Activated CD8-positive, alpha-beta T cell treated with anti-CD3 and anti-CD28 coated beads for 36 hours (primary cell): ENCODE measurements around the gene SEMA3D. TPM values are rescaled to one million over a fixed set of nuclear protein-coding genes. Genes with fewer than 3 reads are reported as not detected.

ENCODE experiments used
- ATAC-seq: fragments of 200-7000 bp; cut with Tn5 transposase; one replicate; pipeline ENCODE4 v1.10.0; 2021; ENCODE audit warnings: mild to moderate bottlenecking, moderate library complexity
- CTCF ChIA-PET: fragments of 350-600 bp; sonication (Branson Sonifier 250); formaldehyde crosslinking; loops from one replicate; lab custom pipeline; 2021; ENCODE audit warnings: antibody characterized with exemption; lab: Charles Lee
- POLR2A ChIA-PET: fragments of 350-600 bp; sonication (Branson Sonifier 250); formaldehyde crosslinking; loops from one replicate; lab custom pipeline; 2021; ENCODE audit warnings: antibody characterized with exemption; lab: Charles Lee
- DNase-seq: peaks from one replicate; pipeline ENCODE4 v3.0.0-alpha.2; 2020
- H3K27ac Mint-ChIP-seq: one replicate; pipeline ENCODE4 v1.8.0; 2021; ENCODE audit warnings: mild to moderate bottlenecking, mixed read lengths
- H3K27me3 Mint-ChIP-seq: one replicate; pipeline ENCODE4 v1.8.0; 2021; ENCODE audit warnings: mixed read lengths
- H3K36me3 Mint-ChIP-seq: one replicate; pipeline ENCODE4 v1.8.0; 2021; ENCODE audit warnings: low read depth, mixed read lengths
- H3K4me1 Mint-ChIP-seq: one replicate; pipeline ENCODE4 v1.8.0; 2021; ENCODE audit warnings: low read depth, mixed read lengths
- H3K4me3 Mint-ChIP-seq: one replicate; pipeline ENCODE4 v1.8.0; 2021; ENCODE audit warnings: mild to moderate bottlenecking, moderate library complexity, mixed read lengths
- H3K9me3 Mint-ChIP-seq: one replicate; pipeline ENCODE4 v1.8.0; 2021; ENCODE audit warnings: mixed read lengths
- intact Hi-C: fragments of 100-400 bp; cut with micrococcal nuclease; formaldehyde crosslinking; loops from one replicate; pipeline ENCODE4 v1.10.0; 2022
- total RNA-seq, 2 experiments: library from RNA; stranded (reverse); gene quantifications; one replicate each; pipeline ENCODE4 v1.2.3, GENCODE V29; 2021
- TF ChIP-seq, protein P1 (sequence below): fragments of 200-600 bp; IDR thresholded peaks from one replicate; pipeline ENCODE4 v1.8.0; 2022; ENCODE audit warnings: antibody characterized with exemption, mild to moderate bottlenecking

Gene SEMA3D
- total RNA-seq, 2 experiments from 2014 or later: not detected

DNA sequence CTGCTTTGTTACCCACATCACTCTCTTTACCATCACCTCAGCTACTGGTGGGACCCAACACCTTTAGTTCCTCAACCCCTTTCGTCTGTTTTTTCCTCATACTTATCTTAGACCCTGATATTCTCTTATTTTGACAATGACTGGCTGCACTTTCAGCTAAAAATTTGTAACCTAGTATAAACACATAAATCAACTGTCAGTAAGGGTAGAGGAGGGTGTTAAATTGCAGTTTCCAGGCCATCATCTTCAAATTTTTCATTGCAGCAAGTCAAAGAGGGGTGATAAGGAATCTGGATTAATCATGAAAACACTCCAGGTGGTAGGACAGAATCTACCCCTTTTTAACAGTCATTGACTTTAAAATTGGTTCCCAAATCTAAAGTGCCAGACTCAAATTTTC lies 27.9 kb downstream of the SEMA3D start:
- POLR2A ChIA-PET: no interaction called here
- ATAC-seq: no peak
- intact Hi-C loops: no loop called here
- TF ChIP-seq, protein P1, sequence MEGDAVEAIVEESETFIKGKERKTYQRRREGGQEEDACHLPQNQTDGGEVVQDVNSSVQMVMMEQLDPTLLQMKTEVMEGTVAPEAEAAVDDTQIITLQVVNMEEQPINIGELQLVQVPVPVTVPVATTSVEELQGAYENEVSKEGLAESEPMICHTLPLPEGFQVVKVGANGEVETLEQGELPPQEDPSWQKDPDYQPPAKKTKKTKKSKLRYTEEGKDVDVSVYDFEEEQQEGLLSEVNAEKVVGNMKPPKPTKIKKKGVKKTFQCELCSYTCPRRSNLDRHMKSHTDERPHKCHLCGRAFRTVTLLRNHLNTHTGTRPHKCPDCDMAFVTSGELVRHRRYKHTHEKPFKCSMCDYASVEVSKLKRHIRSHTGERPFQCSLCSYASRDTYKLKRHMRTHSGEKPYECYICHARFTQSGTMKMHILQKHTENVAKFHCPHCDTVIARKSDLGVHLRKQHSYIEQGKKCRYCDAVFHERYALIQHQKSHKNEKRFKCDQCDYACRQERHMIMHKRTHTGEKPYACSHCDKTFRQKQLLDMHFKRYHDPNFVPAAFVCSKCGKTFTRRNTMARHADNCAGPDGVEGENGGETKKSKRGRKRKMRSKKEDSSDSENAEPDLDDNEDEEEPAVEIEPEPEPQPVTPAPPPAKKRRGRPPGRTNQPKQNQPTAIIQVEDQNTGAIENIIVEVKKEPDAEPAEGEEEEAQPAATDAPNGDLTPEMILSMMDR: no peak
- Mint-ChIP-seq H3K36me3 (no peaks in the 10 kb centered on the region), H3K9me3 (peaks cover 11% of the 10 kb centered on the region), H3K27me3 (no peaks in the 10 kb centered on the region), H3K27ac (no peak overlapping the region), H3K4me3 (no peak overlapping the region), H3K4me1 (no peaks in the 10 kb centered on the region)
- CTCF ChIA-PET: no interaction called here
- DNase-seq: no peak

DNA sequence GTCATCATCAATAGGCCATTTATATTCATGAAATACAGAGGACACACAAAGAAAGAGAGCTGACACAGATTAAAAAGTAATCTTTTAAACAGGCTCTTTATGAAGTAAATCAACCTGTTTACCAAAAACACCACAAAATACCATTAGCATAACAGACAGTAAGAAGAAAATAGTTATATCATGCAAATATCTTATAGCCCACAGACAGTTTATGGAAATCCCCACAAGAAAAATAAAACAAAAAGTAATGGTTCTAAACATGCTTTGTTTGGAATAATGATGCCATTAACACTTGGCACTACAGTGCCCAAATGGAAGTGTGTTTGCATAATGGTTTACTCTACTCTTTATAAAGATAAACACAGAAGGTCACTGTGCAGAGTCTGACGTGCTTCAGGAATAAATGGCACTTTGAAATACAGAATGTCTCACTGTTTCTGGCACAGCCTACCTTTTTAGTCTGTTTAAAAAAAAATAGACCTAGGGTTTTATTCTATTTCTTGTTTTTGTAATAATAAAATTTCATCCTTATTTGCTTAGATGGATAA lies 30.1 kb downstream of the SEMA3D start:
- Mint-ChIP-seq H3K27ac (no peak overlapping the region), H3K36me3 (no peaks in the 10 kb centered on the region), H3K4me1 (no peaks in the 10 kb centered on the region), H3K27me3 (no peaks in the 10 kb centered on the region), H3K9me3 (peaks cover 12% of the 10 kb centered on the region), H3K4me3 (no peak overlapping the region)
- no peak for ATAC-seq
- ChIA-PET CTCF (no interaction called here), POLR2A (no interaction called here)
- intact Hi-C loops: no loop called here
- TF ChIP-seq, protein P1: no peak
- no peak for DNase-seq

GRCh38 chr7:85154282-85154937 lies 32.4 kb downstream of the SEMA3D start:
- Mint-ChIP-seq H3K9me3 (peaks cover 10% of the 10 kb centered on the region), H3K4me1 (no peaks in the 10 kb centered on the region), H3K4me3 (no peak overlapping the region), H3K27me3 (no peaks in the 10 kb centered on the region), H3K27ac (no peak overlapping the region), H3K36me3 (no peaks in the 10 kb centered on the region)
- POLR2A ChIA-PET: no interaction called here
- ATAC-seq: no peak
- intact Hi-C loops: no loop called here
- TF ChIP-seq, protein P1: no peak
- DNase-seq: no peak
- CTCF ChIA-PET: no interaction called here

- no peaks in the 10 kb centered on the region for H3K4me1 Mint-ChIP-seq
- ATAC-seq: no peak
- H3K9me3 Mint-ChIP-seq: peaks cover 6% of the 10 kb centered on the region
- TF ChIP-seq, protein P1: no peak
- ChIA-PET POLR2A (no interaction called here), CTCF (no interaction called here)
- DNase-seq: no peak
- no peaks in the 10 kb centered on the region for H3K36me3 Mint-ChIP-seq
- H3K27me3 Mint-ChIP-seq: no peaks in the 10 kb centered on the region
- intact Hi-C loops: no loop called here
- no peak overlapping the region for H3K4me3 Mint-ChIP-seq
- no peak overlapping the region for H3K27ac Mint-ChIP-seq
Measured at GRCh38 chr7:85153715-85154114, 33.1 kb downstream of the SEMA3D start.

- H3K27ac Mint-ChIP-seq: no peak overlapping the region
- TF ChIP-seq, protein P1: no peak
- no peaks in the 10 kb centered on the region for H3K27me3 Mint-ChIP-seq
- ChIA-PET POLR2A (no interaction called here), CTCF (no interaction called here)
- peaks cover 1% of the 10 kb centered on the region for H3K9me3 Mint-ChIP-seq
- intact Hi-C loops: no loop called here
- no peaks in the 10 kb centered on the region for H3K36me3 Mint-ChIP-seq
- ATAC-seq (no peak), DNase-seq (no peak)
- no peak overlapping the region for H3K4me3 Mint-ChIP-seq
- no peaks in the 10 kb centered on the region for H3K4me1 Mint-ChIP-seq
Measured at GRCh38 chr7:85150624-85151023, 36.2 kb downstream of the SEMA3D start.
